Liver (tissue), 3 donors: ENCODE measurements around the gene IMPG1.

Experiments used
- EGR1 ChIP-seq, 2 donors: IDR thresholded peaks; 2 replicates each; pipeline ENCODE4 v1.6.1; 2016 to 2018; ENCODE audit warnings: antibody characterized with exemption in 2 of 2, low read depth in 2 of 2
- GABPA ChIP-seq, 2 donors: IDR thresholded peaks in 1 of 2; conservative IDR thresholded peaks in 1 of 2; 2 replicates each; pipeline ENCODE4 v1.6.1; 2016; ENCODE audit warnings: antibody characterized with exemption in 2 of 2, mild to moderate bottlenecking in 1 of 2, moderate library complexity in 1 of 2
- HNF4A ChIP-seq, 2 donors: conservative IDR thresholded peaks; 2 replicates each; pipeline ENCODE4 v1.6.1; 2016; ENCODE audit warnings: antibody characterized with exemption in 2 of 2, mild to moderate bottlenecking in 2 of 2
- HNF4G ChIP-seq: IDR thresholded peaks from 2 replicates; pipeline ENCODE4 v1.6.1; 2016; ENCODE audit warnings: antibody characterized with exemption
- NR2F2 ChIP-seq: IDR thresholded peaks from 2 replicates; pipeline ENCODE4 v1.6.1; 2016; ENCODE audit warnings: antibody characterized with exemption
- RAD21 ChIP-seq, 2 donors: IDR thresholded peaks; 2 replicates each; pipeline ENCODE4 v1.6.1; 2016; ENCODE audit warnings: antibody characterized with exemption in 2 of 2, mild to moderate bottlenecking in 2 of 2
- RXRA ChIP-seq, 2 donors: IDR thresholded peaks; 2 replicates each; pipeline ENCODE4 v1.6.1; 2017 to 2018; ENCODE audit warnings: antibody characterized with exemption in 2 of 2, mild to moderate bottlenecking in 1 of 2
- SP1 ChIP-seq: IDR thresholded peaks from 2 replicates; pipeline ENCODE4 v1.6.1; 2018; ENCODE audit warnings: antibody characterized with exemption, mild to moderate bottlenecking
- TAF1 ChIP-seq: conservative IDR thresholded peaks from 2 replicates; pipeline ENCODE4 v1.6.1; 2016; ENCODE audit warnings: antibody characterized with exemption, mild to moderate bottlenecking
- YY1 ChIP-seq: IDR thresholded peaks from 2 replicates; pipeline ENCODE4 v1.6.1; 2016; ENCODE audit warnings: antibody characterized with exemption, mild to moderate bottlenecking
- TF ChIP-seq, protein P1 (sequence below): fragments of 150-350 bp; IDR thresholded peaks from 2 replicates; pipeline ENCODE4 v1.5.1; 2017; ENCODE audit warnings: improper control_type of control experiment, low read depth, low read length; ENCODE audit not compliant: missing input control
- TF ChIP-seq, protein P2 (sequence below): IDR thresholded peaks from 2 replicates; pipeline ENCODE4 v1.6.1; 2016; ENCODE audit warnings: antibody characterized with exemption
- TF ChIP-seq, protein P3 (sequence below): IDR thresholded peaks from 2 replicates; pipeline ENCODE4 v1.6.1; 2016; ENCODE audit warnings: antibody characterized with exemption, mild to moderate bottlenecking
- TF ChIP-seq, protein P4 (sequence below): IDR thresholded peaks from 2 replicates; pipeline ENCODE4 v1.6.1; 2016; ENCODE audit warnings: antibody characterized with exemption
- donor health status: healthy.
- donor health status: healthy.

DNA sequence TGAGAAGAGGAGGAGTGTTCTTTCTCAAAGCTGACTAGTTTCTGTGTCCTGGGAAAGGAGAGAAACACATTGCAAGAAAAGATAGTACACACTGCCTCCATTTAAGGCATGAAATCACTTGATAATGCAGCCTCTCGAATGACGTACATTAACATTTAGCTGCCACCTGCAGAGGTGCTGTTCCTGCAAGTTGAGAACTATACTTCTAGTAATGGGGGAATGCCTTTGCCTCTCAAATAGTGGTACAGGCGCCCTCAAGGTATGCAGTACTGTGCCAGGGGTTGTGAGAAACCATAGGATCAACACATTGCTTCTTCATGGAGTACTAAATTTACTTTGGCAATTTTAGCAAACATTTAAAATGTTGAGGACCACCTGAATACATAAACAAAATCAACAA lies 20.1 kb downstream of the IMPG1 start:
- TF ChIP-seq, protein P1, sequence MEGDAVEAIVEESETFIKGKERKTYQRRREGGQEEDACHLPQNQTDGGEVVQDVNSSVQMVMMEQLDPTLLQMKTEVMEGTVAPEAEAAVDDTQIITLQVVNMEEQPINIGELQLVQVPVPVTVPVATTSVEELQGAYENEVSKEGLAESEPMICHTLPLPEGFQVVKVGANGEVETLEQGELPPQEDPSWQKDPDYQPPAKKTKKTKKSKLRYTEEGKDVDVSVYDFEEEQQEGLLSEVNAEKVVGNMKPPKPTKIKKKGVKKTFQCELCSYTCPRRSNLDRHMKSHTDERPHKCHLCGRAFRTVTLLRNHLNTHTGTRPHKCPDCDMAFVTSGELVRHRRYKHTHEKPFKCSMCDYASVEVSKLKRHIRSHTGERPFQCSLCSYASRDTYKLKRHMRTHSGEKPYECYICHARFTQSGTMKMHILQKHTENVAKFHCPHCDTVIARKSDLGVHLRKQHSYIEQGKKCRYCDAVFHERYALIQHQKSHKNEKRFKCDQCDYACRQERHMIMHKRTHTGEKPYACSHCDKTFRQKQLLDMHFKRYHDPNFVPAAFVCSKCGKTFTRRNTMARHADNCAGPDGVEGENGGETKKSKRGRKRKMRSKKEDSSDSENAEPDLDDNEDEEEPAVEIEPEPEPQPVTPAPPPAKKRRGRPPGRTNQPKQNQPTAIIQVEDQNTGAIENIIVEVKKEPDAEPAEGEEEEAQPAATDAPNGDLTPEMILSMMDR: no peak
- TF ChIP-seq, protein P2, sequence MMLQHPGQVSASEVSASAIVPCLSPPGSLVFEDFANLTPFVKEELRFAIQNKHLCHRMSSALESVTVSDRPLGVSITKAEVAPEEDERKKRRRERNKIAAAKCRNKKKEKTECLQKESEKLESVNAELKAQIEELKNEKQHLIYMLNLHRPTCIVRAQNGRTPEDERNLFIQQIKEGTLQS: no peak
- TF ChIP-seq SP1: no peak
- TF ChIP-seq GABPA (IDR thresholded peaks at IDR 0.05 in 1 of 2, conservative IDR thresholded peaks at IDR 0.05 in 1 of 2): no peak
- TF ChIP-seq, protein P3, sequence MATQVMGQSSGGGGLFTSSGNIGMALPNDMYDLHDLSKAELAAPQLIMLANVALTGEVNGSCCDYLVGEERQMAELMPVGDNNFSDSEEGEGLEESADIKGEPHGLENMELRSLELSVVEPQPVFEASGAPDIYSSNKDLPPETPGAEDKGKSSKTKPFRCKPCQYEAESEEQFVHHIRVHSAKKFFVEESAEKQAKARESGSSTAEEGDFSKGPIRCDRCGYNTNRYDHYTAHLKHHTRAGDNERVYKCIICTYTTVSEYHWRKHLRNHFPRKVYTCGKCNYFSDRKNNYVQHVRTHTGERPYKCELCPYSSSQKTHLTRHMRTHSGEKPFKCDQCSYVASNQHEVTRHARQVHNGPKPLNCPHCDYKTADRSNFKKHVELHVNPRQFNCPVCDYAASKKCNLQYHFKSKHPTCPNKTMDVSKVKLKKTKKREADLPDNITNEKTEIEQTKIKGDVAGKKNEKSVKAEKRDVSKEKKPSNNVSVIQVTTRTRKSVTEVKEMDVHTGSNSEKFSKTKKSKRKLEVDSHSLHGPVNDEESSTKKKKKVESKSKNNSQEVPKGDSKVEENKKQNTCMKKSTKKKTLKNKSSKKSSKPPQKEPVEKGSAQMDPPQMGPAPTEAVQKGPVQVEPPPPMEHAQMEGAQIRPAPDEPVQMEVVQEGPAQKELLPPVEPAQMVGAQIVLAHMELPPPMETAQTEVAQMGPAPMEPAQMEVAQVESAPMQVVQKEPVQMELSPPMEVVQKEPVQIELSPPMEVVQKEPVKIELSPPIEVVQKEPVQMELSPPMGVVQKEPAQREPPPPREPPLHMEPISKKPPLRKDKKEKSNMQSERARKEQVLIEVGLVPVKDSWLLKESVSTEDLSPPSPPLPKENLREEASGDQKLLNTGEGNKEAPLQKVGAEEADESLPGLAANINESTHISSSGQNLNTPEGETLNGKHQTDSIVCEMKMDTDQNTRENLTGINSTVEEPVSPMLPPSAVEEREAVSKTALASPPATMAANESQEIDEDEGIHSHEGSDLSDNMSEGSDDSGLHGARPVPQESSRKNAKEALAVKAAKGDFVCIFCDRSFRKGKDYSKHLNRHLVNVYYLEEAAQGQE: no peak
- no peak for TF ChIP-seq HNF4G
- no peak for TF ChIP-seq YY1
- TF ChIP-seq NR2F2: no peak
- no peak for TF ChIP-seq HNF4A (conservative IDR thresholded peaks at IDR 0.05)
- no peak for TF ChIP-seq TAF1
- TF ChIP-seq RAD21 (IDR thresholded peaks at IDR 0.05): no peak
- TF ChIP-seq, protein P4, sequence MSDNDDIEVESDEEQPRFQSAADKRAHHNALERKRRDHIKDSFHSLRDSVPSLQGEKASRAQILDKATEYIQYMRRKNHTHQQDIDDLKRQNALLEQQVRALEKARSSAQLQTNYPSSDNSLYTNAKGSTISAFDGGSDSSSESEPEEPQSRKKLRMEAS: no peak
- no peak for TF ChIP-seq RXRA (IDR thresholded peaks at IDR 0.05)
- no peak for TF ChIP-seq EGR1 (IDR thresholded peaks at IDR 0.05; ENCODE audit: low read depth in 2 of 2)
